ENCODE data around the gene FOXG1. TPM values are rescaled to one million over a fixed set of nuclear protein-coding genes. Genes with fewer than 3 reads are reported as not detected.

Gene FOXG1
- polyA plus RNA-seq: under 1 TPM; 0.10 to 0.12 TPM

- Histone ChIP-seq H3K4me3 (ENCODE audit: low read depth in 1 of 2, low read length in 2 of 2) (peak within 1 kb of the TSS; percentile 23 to 49), H3K27ac (ENCODE audit: low read depth in 2 of 2, low read length in 1 of 2) (no peak within 1 kb of the TSS), H3K9me3 (ENCODE audit: control insufficient read depth in 2 of 2, insufficient read depth in 1 of 2, low read depth in 1 of 2, low read length in 1 of 2) (peaks cover 5 to 9% of the 10 kb centered on the region in 2 donors), H3K4me1 (ENCODE audit: control insufficient read depth in 2 of 2, insufficient read depth in 2 of 2, low read length in 1 of 2) (peaks cover 3 to 6% of the 10 kb centered on the region in 2 donors), H3K36me3 (ENCODE audit: control insufficient read depth in 2 of 2, insufficient read depth in 2 of 2, low read length in 1 of 2) (no peaks in the 10 kb centered on the region), H3K27me3 (ENCODE audit: control insufficient read depth in 1 of 2, insufficient read depth in 2 of 2, low read length in 2 of 2) (peaks cover 9 to 37% of the 10 kb centered on the region in 2 donors)
- WGBS, 2 donors: 3 to 4% methylated on average over 31 to 57 of the region's 58 CpGs
These were observed at the start of gene FOXG1 for GRCh38 chr14:28766469-28766955. TSS of gene FOXG1 (plus strand) at chr14:28766787. CDS start at chr14:28767280, 493 bp downstream.

- WGBS, 2 donors: 78 to 82% methylated on average over 5 of the region's 5 CpGs
- H3K27ac ChIP-seq (ENCODE audit: low read depth in 2 of 2, low read length in 1 of 2): no peak overlapping the region
- H3K27me3 ChIP-seq (ENCODE audit: control insufficient read depth in 1 of 2, insufficient read depth in 2 of 2, low read length in 2 of 2): no peaks in the 10 kb centered on the region
- no peaks in the 10 kb centered on the region for H3K9me3 ChIP-seq (ENCODE audit: control insufficient read depth in 2 of 2, insufficient read depth in 1 of 2, low read depth in 1 of 2, low read length in 1 of 2)
- no peak overlapping the region for H3K4me3 ChIP-seq (ENCODE audit: low read depth in 1 of 2, low read length in 2 of 2)
- H3K4me1 ChIP-seq (ENCODE audit: control insufficient read depth in 2 of 2, insufficient read depth in 2 of 2, low read length in 1 of 2): no peaks in the 10 kb centered on the region
- H3K36me3 ChIP-seq (ENCODE audit: control insufficient read depth in 2 of 2, insufficient read depth in 2 of 2, low read length in 1 of 2): no peaks in the 10 kb centered on the region
These were observed 47.5 kb upstream of the FOXG1 start for GRCh38 chr14:28719130-28719529.

GRCh38 chr14:28731358-28731757 is 35.2 kb upstream of the FOXG1 start:
- H3K4me1 ChIP-seq (ENCODE audit: control insufficient read depth in 2 of 2, insufficient read depth in 2 of 2, low read length in 1 of 2): no peaks in the 10 kb centered on the region
- no peak overlapping the region for H3K27ac ChIP-seq (ENCODE audit: low read depth in 2 of 2, low read length in 1 of 2)
- no peaks in the 10 kb centered on the region for H3K9me3 ChIP-seq (ENCODE audit: control insufficient read depth in 2 of 2, insufficient read depth in 1 of 2, low read depth in 1 of 2, low read length in 1 of 2)
- 46 to 55% methylated on average over 2 of the region's 2 CpGs for WGBS, 2 donors
- no peaks in the 10 kb centered on the region for H3K27me3 ChIP-seq (ENCODE audit: control insufficient read depth in 1 of 2, insufficient read depth in 2 of 2, low read length in 2 of 2)
- H3K4me3 ChIP-seq (ENCODE audit: low read depth in 1 of 2, low read length in 2 of 2): no peak overlapping the region
- H3K36me3 ChIP-seq (ENCODE audit: control insufficient read depth in 2 of 2, insufficient read depth in 2 of 2, low read length in 1 of 2): no peaks in the 10 kb centered on the region

- 65 to 68% methylated on average over 3 of the region's 3 CpGs for WGBS, 2 donors
- H3K27ac ChIP-seq (ENCODE audit: low read depth in 2 of 2, low read length in 1 of 2): no peak overlapping the region
- no peaks in the 10 kb centered on the region for H3K4me1 ChIP-seq (ENCODE audit: control insufficient read depth in 2 of 2, insufficient read depth in 2 of 2, low read length in 1 of 2)
- no peaks in the 10 kb centered on the region for H3K36me3 ChIP-seq (ENCODE audit: control insufficient read depth in 2 of 2, insufficient read depth in 2 of 2, low read length in 1 of 2)
- H3K4me3 ChIP-seq (ENCODE audit: low read depth in 1 of 2, low read length in 2 of 2): no peak overlapping the region
- H3K27me3 ChIP-seq (ENCODE audit: control insufficient read depth in 1 of 2, insufficient read depth in 2 of 2, low read length in 2 of 2): no peaks in the 10 kb centered on the region
- no peaks in the 10 kb centered on the region for H3K9me3 ChIP-seq (ENCODE audit: control insufficient read depth in 2 of 2, insufficient read depth in 1 of 2, low read depth in 1 of 2, low read length in 1 of 2)
These were observed 24.3 kb upstream of the FOXG1 start for GRCh38 chr14:28742171-28742846.

- Histone ChIP-seq H3K27me3 (ENCODE audit: control insufficient read depth in 1 of 2, insufficient read depth in 2 of 2, low read length in 2 of 2) (no peaks in the 10 kb centered on the region), H3K27ac (ENCODE audit: low read depth in 2 of 2, low read length in 1 of 2) (no peak overlapping the region), H3K9me3 (ENCODE audit: control insufficient read depth in 2 of 2, insufficient read depth in 1 of 2, low read depth in 1 of 2, low read length in 1 of 2) (no peaks in the 10 kb centered on the region), H3K36me3 (ENCODE audit: control insufficient read depth in 2 of 2, insufficient read depth in 2 of 2, low read length in 1 of 2) (no peaks in the 10 kb centered on the region), H3K4me1 (ENCODE audit: control insufficient read depth in 2 of 2, insufficient read depth in 2 of 2, low read length in 1 of 2) (no peaks in the 10 kb centered on the region), H3K4me3 (ENCODE audit: low read depth in 1 of 2, low read length in 2 of 2) (no peak overlapping the region)
These were observed 22.5 kb upstream of the FOXG1 start for GRCh38 chr14:28744126-28744525.

GRCh38 chr14:28745176-28745575 is 21.4 kb upstream of the FOXG1 start:
- H3K36me3 ChIP-seq (ENCODE audit: control insufficient read depth in 2 of 2, insufficient read depth in 2 of 2, low read length in 1 of 2): no peaks in the 10 kb centered on the region
- H3K27ac ChIP-seq (ENCODE audit: low read depth in 2 of 2, low read length in 1 of 2): no peak overlapping the region
- no peak overlapping the region for H3K4me3 ChIP-seq (ENCODE audit: low read depth in 1 of 2, low read length in 2 of 2)
- H3K9me3 ChIP-seq (ENCODE audit: control insufficient read depth in 2 of 2, insufficient read depth in 1 of 2, low read depth in 1 of 2, low read length in 1 of 2): no peaks in the 10 kb centered on the region
- H3K4me1 ChIP-seq (ENCODE audit: control insufficient read depth in 2 of 2, insufficient read depth in 2 of 2, low read length in 1 of 2): no peaks in the 10 kb centered on the region
- 5 to 15% methylated on average over 1 of the region's 1 CpG for WGBS, 2 donors
- H3K27me3 ChIP-seq (ENCODE audit: control insufficient read depth in 1 of 2, insufficient read depth in 2 of 2, low read length in 2 of 2): no peaks in the 10 kb centered on the region

- Histone ChIP-seq H3K27me3 (ENCODE audit: control insufficient read depth in 1 of 2, insufficient read depth in 2 of 2, low read length in 2 of 2) (no peaks in the 10 kb centered on the region), H3K4me1 (ENCODE audit: control insufficient read depth in 2 of 2, insufficient read depth in 2 of 2, low read length in 1 of 2) (no peaks in the 10 kb centered on the region), H3K36me3 (ENCODE audit: control insufficient read depth in 2 of 2, insufficient read depth in 2 of 2, low read length in 1 of 2) (no peaks in the 10 kb centered on the region), H3K4me3 (ENCODE audit: low read depth in 1 of 2, low read length in 2 of 2) (no peak overlapping the region), H3K27ac (ENCODE audit: low read depth in 2 of 2, low read length in 1 of 2) (no peak overlapping the region), H3K9me3 (ENCODE audit: control insufficient read depth in 2 of 2, insufficient read depth in 1 of 2, low read depth in 1 of 2, low read length in 1 of 2) (no peaks in the 10 kb centered on the region)
- WGBS, 2 donors: 67 to 81% methylated on average over 1 of the region's 1 CpG
These were observed 20.3 kb upstream of the FOXG1 start for GRCh38 chr14:28746247-28746646.

GRCh38 chr14:28751467-28752058 is 15.0 kb upstream of the FOXG1 start:
- no peaks in the 10 kb centered on the region for H3K9me3 ChIP-seq (ENCODE audit: control insufficient read depth in 2 of 2, insufficient read depth in 1 of 2, low read depth in 1 of 2, low read length in 1 of 2)
- H3K36me3 ChIP-seq (ENCODE audit: control insufficient read depth in 2 of 2, insufficient read depth in 2 of 2, low read length in 1 of 2): no peaks in the 10 kb centered on the region
- H3K4me3 ChIP-seq (ENCODE audit: low read depth in 1 of 2, low read length in 2 of 2): no peak overlapping the region
- WGBS, 2 donors: 24 to 27% methylated on average over 5 of the region's 5 CpGs
- H3K27ac ChIP-seq (ENCODE audit: low read depth in 2 of 2, low read length in 1 of 2): no peak overlapping the region
- no peaks in the 10 kb centered on the region for H3K27me3 ChIP-seq (ENCODE audit: control insufficient read depth in 1 of 2, insufficient read depth in 2 of 2, low read length in 2 of 2)
- no peaks in the 10 kb centered on the region for H3K4me1 ChIP-seq (ENCODE audit: control insufficient read depth in 2 of 2, insufficient read depth in 2 of 2, low read length in 1 of 2)

GRCh38 chr14:28754209-28754985 is 12.2 kb upstream of the FOXG1 start:
- Histone ChIP-seq H3K27ac (ENCODE audit: low read depth in 2 of 2, low read length in 1 of 2) (no peak overlapping the region), H3K36me3 (ENCODE audit: control insufficient read depth in 2 of 2, insufficient read depth in 2 of 2, low read length in 1 of 2) (no peaks in the 10 kb centered on the region), H3K4me1 (ENCODE audit: control insufficient read depth in 2 of 2, insufficient read depth in 2 of 2, low read length in 1 of 2) (no peaks in the 10 kb centered on the region), H3K4me3 (ENCODE audit: low read depth in 1 of 2, low read length in 2 of 2) (no peak overlapping the region), H3K27me3 (ENCODE audit: control insufficient read depth in 1 of 2, insufficient read depth in 2 of 2, low read length in 2 of 2) (peaks cover 5 to 13% of the 10 kb centered on the region in 2 donors), H3K9me3 (ENCODE audit: control insufficient read depth in 2 of 2, insufficient read depth in 1 of 2, low read depth in 1 of 2, low read length in 1 of 2) (no peaks in the 10 kb centered on the region)
- 10 to 13% methylated on average over 9 of the region's 9 CpGs for WGBS, 2 donors
